Keratinocyte (primary cell): Measurements from ENCODE around the gene IGFL4. TPM values are rescaled to one million over a fixed set of nuclear protein-coding genes. Genes with fewer than 3 reads are reported as not detected.

ENCODE experiments used
- DNase-seq: peaks from one replicate; pipeline ENCODE4 v3.0.0-alpha.2; 2011; ENCODE audit warnings: low read depth, missing footprints, low spot score
- FAIRE-seq: peaks from 2 replicates; lab custom pipeline; 2011; peaks lifted over from hg19 to GRCh38; lab: Jason Lieb, UNC
- H2AFZ ChIP-seq: 2 replicates; pipeline ENCODE4 v1.6.0; 2012; ENCODE audit warnings: low read length, control low read depth, inconsistent platforms; ENCODE audit not compliant: control insufficient read depth
- H3K27ac ChIP-seq: 2 replicates; pipeline ENCODE4 v1.5.1; 2011; ENCODE audit warnings: low read length; ENCODE audit not compliant: control insufficient read depth, insufficient read depth
- H3K27me3 ChIP-seq: 3 replicates; pipeline ENCODE4 v1.6.0; 2011; ENCODE audit warnings: low read length; ENCODE audit not compliant: control insufficient read depth, insufficient read depth; ENCODE audit errors: extremely low read depth
- H3K36me3 ChIP-seq, 2 experiments: 2 replicates in 1 of 2; 3 replicates in 1 of 2; pipeline ENCODE4 v1.5.1; 2011; ENCODE audit warnings: low read length in 2 of 2, mild to moderate bottlenecking in 1 of 2; ENCODE audit not compliant: control insufficient read depth in 2 of 2, insufficient read depth in 2 of 2; ENCODE audit errors: extremely low read depth in 1 of 2
- H3K4me1 ChIP-seq: 3 replicates; pipeline ENCODE4 v1.5.1; 2011; ENCODE audit warnings: low read length; ENCODE audit not compliant: control insufficient read depth, insufficient read depth; ENCODE audit errors: extremely low read depth
- H3K4me2 ChIP-seq: 3 replicates; pipeline ENCODE4 v1.6.0; 2011; ENCODE audit warnings: low read depth, low read length; ENCODE audit not compliant: control insufficient read depth, insufficient read depth; ENCODE audit errors: extremely low read depth
- H3K4me3 ChIP-seq, 3 experiments: fragments of 200-600 bp in 1 of 3; sonication (generic) in 1 of 3; 2 replicates in 2 of 3; 3 replicates in 1 of 3; pipeline ENCODE4 v1.5.1; 2011 to 2016; ENCODE audit warnings: low read length in 3 of 3, mild to moderate bottlenecking in 3 of 3, control low read depth in 2 of 3, inconsistent platforms in 1 of 3, low read depth in 1 of 3, mixed read lengths in 1 of 3, mixed run types in 1 of 3, moderate library complexity in 1 of 3; ENCODE audit not compliant: control insufficient read depth in 2 of 3, insufficient read depth in 2 of 3; ENCODE audit errors: extremely low read depth in 1 of 3
- H3K79me2 ChIP-seq: 2 replicates; pipeline ENCODE4 v1.6.0; 2012; ENCODE audit warnings: low read length; ENCODE audit not compliant: control insufficient read depth, insufficient read depth
- H3K9ac ChIP-seq: 3 replicates; pipeline ENCODE4 v1.6.0; 2011; ENCODE audit warnings: low read length; ENCODE audit not compliant: control insufficient read depth, insufficient read depth; ENCODE audit errors: extremely low read depth
- H3K9me1 ChIP-seq: 3 replicates; pipeline ENCODE4 v1.6.0; 2011; ENCODE audit warnings: low read length; ENCODE audit not compliant: control insufficient read depth, insufficient read depth; ENCODE audit errors: extremely low read depth
- H3K9me3 ChIP-seq: 2 replicates; pipeline ENCODE4 v1.5.1; 2012; ENCODE audit warnings: low read depth, low read length; ENCODE audit not compliant: control insufficient read depth
- H4K20me1 ChIP-seq: 3 replicates; pipeline ENCODE4 v1.6.0; 2011; ENCODE audit warnings: low read length; ENCODE audit not compliant: control insufficient read depth, insufficient read depth; ENCODE audit errors: extremely low read depth
- CTCF ChIP-seq, 3 experiments: IDR thresholded peaks in 1 of 3; conservative IDR thresholded peaks in 1 of 3; optimal IDR thresholded peaks in 1 of 3; 2 replicates in 2 of 3; 3 replicates in 1 of 3; pipeline versions ENCODE3 to v1.5.1; 2011; ENCODE audit warnings: low read length in 3 of 3, mild to moderate bottlenecking in 3 of 3, moderate library complexity in 2 of 3, control low read depth in 1 of 3, inconsistent platforms in 1 of 3; ENCODE audit not compliant: insufficient read depth in 2 of 3; ENCODE audit errors: extremely low read depth in 1 of 3
- EZH2 ChIP-seq: IDR thresholded peaks from one replicate; pipeline ENCODE4 v1.6.1; 2012; ENCODE audit warnings: inconsistent platforms, mild to moderate bottlenecking, low read length, moderate library complexity
- dilution Hi-C: fragments of 300-500 bp; cut with MboI; formaldehyde crosslinking; loops from one replicate; pipeline ENCODE4 v1.7.0; 2020; ENCODE audit warnings: low sequenced_read_pairs; ENCODE audit not compliant: extremely low pct_ligation_motif_present
- polyA plus RNA-seq, 5 experiments: library from polyadenylated mRNA; depleted of rRNA in 3 of 5; stranded (reverse) in 3 of 5; stranded (forward) in 1 of 5; unstranded in 1 of 5; fragments of >200 nt; gene quantifications; 1 replicate in 1 of 5; 2 replicates in 3 of 5; 3 replicates in 1 of 5; pipeline versions ENCODE4 v1.2.1 to v1.2.3, GENCODE V29; 2011 to 2012; ENCODE audit warnings: missing spikeins in 2 of 5, low read depth in 1 of 5, low replicate concordance in 1 of 5

The IGFL4 gene
- polyA plus RNA-seq, 1 donor (not counting 4 experiments of a cell fraction or from before 2014, with no cell fraction given): not detected

- peak overlapping the region; percentile 91 for H3K4me2 ChIP-seq
- no peaks in the 10 kb centered on the region for H3K79me2 ChIP-seq
- H3K27me3 ChIP-seq: peaks cover 5% of the 10 kb centered on the region
- no peak for FAIRE-seq
- H3K4me3 ChIP-seq: peak overlapping the region in 2 of 3 experiments; percentile 62 to 79
- dilution Hi-C loops: no loop called here
- no peak for TF ChIP-seq CTCF (optimal IDR thresholded peaks at IDR 0.05 in 1 of 3, IDR thresholded peaks at IDR 0.05 in 1 of 3, conservative IDR thresholded peaks at IDR 0.05 in 1 of 3; ENCODE audit: extremely low read depth in 1 of 3, insufficient read depth in 2 of 3, low read length in 3 of 3)
- peak; percentile 62 for TF ChIP-seq EZH2
- no peaks in the 10 kb centered on the region for H3K9me3 ChIP-seq
- no peak overlapping the region for H3K27ac ChIP-seq
- H4K20me1 ChIP-seq: peaks cover 2% of the 10 kb centered on the region
- H3K9me1 ChIP-seq: no peaks in the 10 kb centered on the region
- peaks cover 26% of the 10 kb centered on the region for H3K4me1 ChIP-seq
- H3K9ac ChIP-seq: peak overlapping the region; percentile 37
- no peak overlapping the region for H2AFZ ChIP-seq
- no peak for DNase-seq
- peaks cover 0 to 4% of the 10 kb centered on the region in 2 experiments for H3K36me3 ChIP-seq
Measured at GRCh38 chr19:46015687-46016425, 24.9 kb downstream of the IGFL4 start.

- H3K79me2 ChIP-seq: no peaks in the 10 kb centered on the region
- H3K4me1 ChIP-seq: peaks cover 19% of the 10 kb centered on the region
- TF ChIP-seq EZH2: no peak
- no peak for TF ChIP-seq CTCF (optimal IDR thresholded peaks at IDR 0.05 in 1 of 3, IDR thresholded peaks at IDR 0.05 in 1 of 3, conservative IDR thresholded peaks at IDR 0.05 in 1 of 3; ENCODE audit: extremely low read depth in 1 of 3, insufficient read depth in 2 of 3, low read length in 3 of 3)
- peaks cover 5% of the 10 kb centered on the region for H3K27me3 ChIP-seq
- dilution Hi-C loops: no loop called here
- peaks cover 0 to 4% of the 10 kb centered on the region in 2 experiments for H3K36me3 ChIP-seq
- FAIRE-seq: no peak
- no peaks in the 10 kb centered on the region for H3K9me1 ChIP-seq
- H3K9me3 ChIP-seq: no peaks in the 10 kb centered on the region
- peak overlapping the region; percentile 66 for H2AFZ ChIP-seq
- peak overlapping the region; percentile 91 for H3K4me2 ChIP-seq
- peaks cover 2% of the 10 kb centered on the region for H4K20me1 ChIP-seq
- DNase-seq: peak; percentile 48
- H3K27ac ChIP-seq: no peak overlapping the region
- peak overlapping the region in 2 of 3 experiments; percentile 29 to 46 for H3K4me3 ChIP-seq
- peak overlapping the region; percentile 50 for H3K9ac ChIP-seq
Measured at GRCh38 chr19:46014941-46015686, 25.7 kb downstream of the IGFL4 start.
